Gastroesophageal sphincter (tissue), 4 donors: ENCODE results near the gene BCAR3. TPM values are rescaled to one million over a fixed set of nuclear protein-coding genes. Genes with fewer than 3 reads are reported as not detected.

Experiments
- ATAC-seq: fragments of 150-250 bp; one replicate; pipeline ENCODE4 v1.9.1; 2016; ENCODE audit warnings: mild to moderate bottlenecking, moderate library complexity
- H3K27ac ChIP-seq, 4 donors: fragments of 200-600 bp; sonication (generic) in 3 of 4; 1 replicate in 3 of 4; 2 replicates in 1 of 4; pipeline ENCODE4 v1.5.1; 2016 to 2019
- H3K27me3 ChIP-seq: fragments of 200-600 bp; sonication (generic); one replicate; pipeline ENCODE4 v1.5.1; 2019
- H3K36me3 ChIP-seq, 2 donors: fragments of 200-600 bp; sonication (generic); one replicate each; pipeline ENCODE4 v1.5.1; 2019; ENCODE audit warnings: control low read depth in 1 of 2
- H3K4me1 ChIP-seq, 3 donors: fragments of 200-600 bp; sonication (generic); 1 replicate in 2 of 3; 2 replicates in 1 of 3; pipeline ENCODE4 v1.5.1; 2016 to 2019; ENCODE audit warnings: control low read depth in 2 of 3
- H3K4me3 ChIP-seq, 2 donors: fragments of 200-600 bp; sonication (generic); one replicate each; pipeline ENCODE4 v1.5.1; 2019; ENCODE audit warnings: mild to moderate bottlenecking in 1 of 2, moderate library complexity in 1 of 2
- H3K9me3 ChIP-seq, 3 donors: fragments of 200-600 bp; sonication (generic); one replicate each; pipeline ENCODE4 v1.5.1; 2017 to 2019; ENCODE audit warnings: control low read depth in 2 of 3
- EP300 ChIP-seq: sonication (generic); formaldehyde crosslinking; IDR thresholded peaks from one replicate; pipeline ENCODE4 v1.6.1; 2017; ENCODE audit warnings: antibody characterized with exemption, mild to moderate bottlenecking
- POLR2A ChIP-seq, 2 donors: fragments of 450-650 bp; IDR thresholded peaks; one replicate each; pipeline ENCODE4 v1.6.1; 2017; ENCODE audit warnings: antibody characterized with exemption in 2 of 2, mild to moderate bottlenecking in 2 of 2, moderate library complexity in 1 of 2
- POLR2AphosphoS5 ChIP-seq: sonication (generic); formaldehyde crosslinking; IDR thresholded peaks from one replicate; pipeline ENCODE4 v1.6.1; 2017; ENCODE audit warnings: antibody characterized with exemption
- WGBS, 2 donors: methylation state at CpG; one replicate each; pipeline ENCODE4 v1.1.5; 2018; ENCODE audit warnings: low coverage in 1 of 2; 5-methylcytosine and 5-hydroxymethylcytosine counted together
- total RNA-seq, 4 donors: library from RNA; depleted of rRNA; stranded (reverse); fragments of >200 nt; gene quantifications; one replicate each; pipeline ENCODE4 v1.1.0, GENCODE V29; 2016
- TF ChIP-seq, protein P1 (sequence below), 4 experiments: fragments of 200-600 bp in 2 of 4; fragments of 450-650 bp in 2 of 4; sonication (generic) in 1 of 4; IDR thresholded peaks; one replicate each; pipeline ENCODE4 v1.5.1; 2017 to 2019; ENCODE audit warnings: antibody characterized with exemption in 4 of 4, mild to moderate bottlenecking in 2 of 4, moderate library complexity in 2 of 4

The BCAR3 gene
- total RNA-seq, 4 donors from 2014 or later, result 33.9 to 40.2 (median 38.3) TPM

DNA sequence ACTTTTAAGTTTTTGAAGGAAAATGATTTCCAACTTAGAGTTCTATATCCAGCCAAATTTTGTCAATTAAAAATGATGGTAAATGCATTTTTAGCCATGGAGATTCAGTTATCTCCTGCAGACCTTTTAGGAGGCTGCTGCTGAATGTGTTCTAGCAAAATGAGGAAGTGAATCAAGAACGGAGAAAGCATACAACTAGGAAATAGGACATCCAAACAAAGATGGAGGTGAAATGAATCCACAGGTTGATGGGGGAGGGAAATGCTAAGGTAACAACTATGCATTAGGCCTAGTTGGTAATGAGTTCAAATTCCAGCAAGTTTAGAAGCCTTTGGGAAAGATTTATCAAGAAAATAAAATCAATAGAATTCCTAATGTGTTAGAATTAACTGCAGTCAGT, 153.2 kb downstream of the BCAR3 start:
- H3K4me1 ChIP-seq, result no peaks in the 10 kb centered on the region
- TF ChIP-seq POLR2AphosphoS5 (no peak), EP300 (no peak), POLR2A (IDR thresholded peaks at IDR 0.05) (no peak)
- TF ChIP-seq, protein P1, sequence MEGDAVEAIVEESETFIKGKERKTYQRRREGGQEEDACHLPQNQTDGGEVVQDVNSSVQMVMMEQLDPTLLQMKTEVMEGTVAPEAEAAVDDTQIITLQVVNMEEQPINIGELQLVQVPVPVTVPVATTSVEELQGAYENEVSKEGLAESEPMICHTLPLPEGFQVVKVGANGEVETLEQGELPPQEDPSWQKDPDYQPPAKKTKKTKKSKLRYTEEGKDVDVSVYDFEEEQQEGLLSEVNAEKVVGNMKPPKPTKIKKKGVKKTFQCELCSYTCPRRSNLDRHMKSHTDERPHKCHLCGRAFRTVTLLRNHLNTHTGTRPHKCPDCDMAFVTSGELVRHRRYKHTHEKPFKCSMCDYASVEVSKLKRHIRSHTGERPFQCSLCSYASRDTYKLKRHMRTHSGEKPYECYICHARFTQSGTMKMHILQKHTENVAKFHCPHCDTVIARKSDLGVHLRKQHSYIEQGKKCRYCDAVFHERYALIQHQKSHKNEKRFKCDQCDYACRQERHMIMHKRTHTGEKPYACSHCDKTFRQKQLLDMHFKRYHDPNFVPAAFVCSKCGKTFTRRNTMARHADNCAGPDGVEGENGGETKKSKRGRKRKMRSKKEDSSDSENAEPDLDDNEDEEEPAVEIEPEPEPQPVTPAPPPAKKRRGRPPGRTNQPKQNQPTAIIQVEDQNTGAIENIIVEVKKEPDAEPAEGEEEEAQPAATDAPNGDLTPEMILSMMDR (IDR thresholded peaks at IDR 0.05), result no peak
- ATAC-seq, result no peak
- H3K4me3 ChIP-seq, result no peak overlapping the region
- WGBS, 2 donors, result 83 to 100% methylated on average over 1 of the region's 1 CpG
- no peaks in the 10 kb centered on the region for H3K36me3 ChIP-seq
- H3K27me3 ChIP-seq, result no peaks in the 10 kb centered on the region
- H3K27ac ChIP-seq, result no peak overlapping the region
- no peaks in the 10 kb centered on the region for H3K9me3 ChIP-seq

DNA sequence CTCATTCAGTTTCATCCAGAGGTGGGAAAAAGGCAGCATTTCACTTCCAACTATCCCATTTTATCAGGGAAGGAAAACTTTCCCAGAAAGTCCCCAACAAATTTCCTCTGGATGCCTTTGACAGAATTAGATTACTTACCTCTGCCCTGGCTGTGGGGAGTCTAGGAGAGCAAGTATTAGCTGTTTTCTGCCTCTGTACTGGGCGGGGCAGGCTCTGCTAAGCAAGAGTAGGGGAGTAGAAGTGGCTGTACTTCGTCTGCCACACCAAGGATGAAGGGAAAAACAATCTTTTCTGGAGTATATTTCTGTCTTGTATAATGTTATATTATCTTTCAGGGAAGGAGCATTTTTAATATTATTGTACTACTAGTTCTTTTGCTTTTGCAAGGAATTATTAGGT, 155.2 kb downstream of the BCAR3 start:
- no peak for ATAC-seq
- WGBS, 2 donors, result 83 to 94% methylated on average over 2 of the region's 2 CpGs
- H3K4me1 ChIP-seq, result no peaks in the 10 kb centered on the region
- H3K27ac ChIP-seq, result no peak overlapping the region
- H3K27me3 ChIP-seq, result no peaks in the 10 kb centered on the region
- no peaks in the 10 kb centered on the region for H3K9me3 ChIP-seq
- TF ChIP-seq, protein P1 (IDR thresholded peaks at IDR 0.05), result no peak
- TF ChIP-seq EP300 (no peak), POLR2AphosphoS5 (no peak), POLR2A (IDR thresholded peaks at IDR 0.05) (no peak)
- H3K36me3 ChIP-seq, result no peaks in the 10 kb centered on the region
- H3K4me3 ChIP-seq, result no peak overlapping the region

DNA sequence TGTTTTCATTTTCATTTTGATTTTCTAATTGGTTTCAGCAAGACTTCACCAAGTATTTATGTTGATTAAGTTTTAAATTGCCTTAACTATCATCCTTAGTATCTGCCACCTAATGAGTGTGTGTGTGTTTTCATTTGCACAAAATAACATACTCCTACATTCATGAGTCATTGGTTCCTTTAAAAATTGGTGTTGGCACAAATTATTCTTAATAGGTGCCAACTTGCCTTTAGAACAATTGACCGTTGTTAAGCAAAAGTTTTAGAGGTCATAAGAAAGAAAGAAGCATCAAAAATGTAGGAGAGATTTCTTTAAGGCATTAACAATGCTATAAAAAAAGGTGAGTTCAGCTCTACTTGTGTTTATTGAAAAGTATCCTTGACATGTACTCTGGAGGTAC, 156.2 kb downstream of the BCAR3 start:
- Histone ChIP-seq H3K27ac (no peak overlapping the region), H3K4me3 (no peak overlapping the region), H3K9me3 (no peaks in the 10 kb centered on the region), H3K27me3 (no peaks in the 10 kb centered on the region), H3K4me1 (no peaks in the 10 kb centered on the region), H3K36me3 (no peaks in the 10 kb centered on the region)
- TF ChIP-seq EP300 (no peak), POLR2AphosphoS5 (no peak), POLR2A (IDR thresholded peaks at IDR 0.05) (no peak)
- TF ChIP-seq, protein P1 (IDR thresholded peaks at IDR 0.05), result no peak
- no peak for ATAC-seq
- WGBS, 2 donors, result 71 to 75% methylated on average over 1 of the region's 1 CpG

DNA sequence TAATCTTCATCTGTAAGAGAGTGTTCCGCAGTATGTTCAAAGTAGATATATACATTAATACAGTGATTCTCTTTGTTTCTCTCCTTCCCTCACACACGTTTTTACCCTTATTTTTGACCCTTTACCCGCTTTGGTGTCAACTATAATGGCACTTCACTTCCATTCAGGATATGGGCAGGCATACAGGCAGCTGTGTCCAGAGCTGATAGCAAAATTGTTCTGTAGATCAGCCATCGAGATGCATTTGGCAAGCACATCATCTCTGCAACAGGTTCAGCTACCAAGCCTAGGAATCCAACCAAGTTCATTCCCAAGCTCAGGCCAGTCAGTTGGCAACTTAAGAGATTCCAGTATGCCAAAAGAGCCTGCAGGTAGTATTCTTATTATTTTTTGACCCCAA, 158.9 kb downstream of the BCAR3 start:
- Histone ChIP-seq H3K4me3 (no peak overlapping the region), H3K9me3 (no peaks in the 10 kb centered on the region), H3K36me3 (no peaks in the 10 kb centered on the region), H3K27ac (no peak overlapping the region), H3K27me3 (no peaks in the 10 kb centered on the region), H3K4me1 (no peaks in the 10 kb centered on the region)
- WGBS, 2 donors, result 73 to 83% methylated on average over 3 to 4 of the region's 4 CpGs
- no peak for ATAC-seq
- no peak for TF ChIP-seq POLR2A (IDR thresholded peaks at IDR 0.05)
- no peak for TF ChIP-seq EP300
- TF ChIP-seq, protein P1 (IDR thresholded peaks at IDR 0.05), result no peak
- TF ChIP-seq POLR2AphosphoS5, result no peak

DNA sequence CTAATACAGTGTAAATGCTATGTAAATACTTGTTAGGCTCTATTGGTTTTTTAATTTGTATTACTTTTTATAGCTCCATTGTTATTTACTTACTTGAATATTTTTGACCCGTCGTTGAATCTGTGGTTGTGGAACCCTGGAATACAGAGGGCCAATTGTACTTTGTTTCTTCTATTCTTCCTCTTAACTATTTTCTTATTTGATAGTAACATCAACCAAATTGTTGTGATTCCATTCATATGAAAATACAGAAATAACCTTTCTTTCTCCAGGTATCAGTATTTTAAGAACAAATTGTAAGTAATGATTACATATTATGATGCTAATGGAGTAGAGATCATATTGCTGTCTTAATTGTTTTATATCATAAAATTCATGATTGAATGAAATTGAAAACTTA, 160.0 kb downstream of the BCAR3 start:
- no peaks in the 10 kb centered on the region for H3K27me3 ChIP-seq
- no peaks in the 10 kb centered on the region for H3K4me1 ChIP-seq
- H3K9me3 ChIP-seq, result no peaks in the 10 kb centered on the region
- WGBS, 2 donors, result 85 to 93% methylated on average over 2 of the region's 2 CpGs
- H3K36me3 ChIP-seq, result no peaks in the 10 kb centered on the region
- no peak for ATAC-seq
- H3K27ac ChIP-seq, result no peak overlapping the region
- TF ChIP-seq POLR2AphosphoS5 (no peak), POLR2A (IDR thresholded peaks at IDR 0.05) (no peak), EP300 (no peak)
- TF ChIP-seq, protein P1 (IDR thresholded peaks at IDR 0.05), result no peak
- no peak overlapping the region for H3K4me3 ChIP-seq
